Astrocyte (in vitro differentiated cells and primary cell): ENCODE data around the gene TGDS. TPM values are rescaled to one million over a fixed set of nuclear protein-coding genes. Genes with fewer than 3 reads are reported as not detected.

Experiments used
- DNase-seq: peaks from one replicate; pipeline ENCODE4 v3.0.0-alpha.2; 2010; ENCODE audit warnings: low read depth
- FAIRE-seq: peaks from 2 replicates; lab custom pipeline; 2011; peaks lifted over from hg19 to GRCh38; lab: Jason Lieb, UNC
- H2AFZ ChIP-seq: 2 replicates; pipeline ENCODE4 v1.6.0; 2012; ENCODE audit warnings: low read depth, low read length, inconsistent platforms
- H3K27ac ChIP-seq: 2 replicates; pipeline ENCODE4 v1.5.1; 2011; ENCODE audit warnings: low read depth, low read length, inconsistent platforms
- H3K27me3 ChIP-seq: 2 replicates; pipeline ENCODE4 v1.6.0; 2011; ENCODE audit warnings: low read length, inconsistent platforms; ENCODE audit not compliant: insufficient read depth
- H3K36me3 ChIP-seq: 2 replicates; pipeline ENCODE4 v1.5.1; 2011; ENCODE audit warnings: low read length, inconsistent platforms; ENCODE audit not compliant: insufficient read depth
- H3K4me1 ChIP-seq: 2 replicates; pipeline ENCODE4 v1.5.1; 2011; ENCODE audit warnings: low read length, inconsistent platforms; ENCODE audit not compliant: insufficient read depth
- H3K4me2 ChIP-seq: 2 replicates; pipeline ENCODE4 v1.6.0; 2012; ENCODE audit warnings: low read length, inconsistent platforms
- H3K4me3 ChIP-seq: 2 replicates; pipeline ENCODE4 v1.5.1; 2011; ENCODE audit warnings: low read depth, mild to moderate bottlenecking, low read length, inconsistent platforms; ENCODE audit not compliant: insufficient read depth
- H3K79me2 ChIP-seq: 2 replicates; pipeline ENCODE4 v1.6.0; 2012; ENCODE audit warnings: mild to moderate bottlenecking, low read length, inconsistent platforms; ENCODE audit not compliant: insufficient read depth
- H3K9ac ChIP-seq: 2 replicates; pipeline ENCODE4 v1.6.0; 2012; ENCODE audit warnings: mild to moderate bottlenecking, low read length, inconsistent platforms
- H3K9me3 ChIP-seq: 2 replicates; pipeline ENCODE4 v1.5.1; 2012; ENCODE audit warnings: low read depth, mild to moderate bottlenecking, low read length, inconsistent platforms; ENCODE audit not compliant: insufficient read depth
- H4K20me1 ChIP-seq: 2 replicates; pipeline ENCODE4 v1.6.0; 2012; ENCODE audit warnings: low read length, inconsistent platforms; ENCODE audit not compliant: insufficient read depth
- H3K27ac Mint-ChIP-seq: one replicate; pipeline ENCODE4 v1.8.0; 2021; ENCODE audit warnings: mild to moderate bottlenecking, mixed read lengths; ENCODE audit not compliant: unreplicated experiment
- H3K27me3 Mint-ChIP-seq: one replicate; pipeline ENCODE4 v1.8.0; 2021; ENCODE audit warnings: low read depth, mixed read lengths; ENCODE audit not compliant: unreplicated experiment
- H3K36me3 Mint-ChIP-seq: one replicate; pipeline ENCODE4 v1.8.0; 2021; ENCODE audit warnings: low read depth, mixed read lengths; ENCODE audit not compliant: unreplicated experiment
- H3K4me1 Mint-ChIP-seq: one replicate; pipeline ENCODE4 v1.8.0; 2021; ENCODE audit warnings: low read depth, mixed read lengths; ENCODE audit not compliant: unreplicated experiment
- H3K4me3 Mint-ChIP-seq: one replicate; pipeline ENCODE4 v1.8.0; 2021; ENCODE audit warnings: mild to moderate bottlenecking, moderate library complexity, mixed read lengths; ENCODE audit not compliant: unreplicated experiment
- H3K9me3 Mint-ChIP-seq: one replicate; pipeline ENCODE4 v1.8.0; 2021; ENCODE audit warnings: mild to moderate bottlenecking, mixed read lengths; ENCODE audit not compliant: unreplicated experiment
- EZH2 ChIP-seq: IDR thresholded peaks from 2 replicates; pipeline ENCODE4 v1.6.1; 2012; ENCODE audit warnings: mild to moderate bottlenecking, low read length, inconsistent platforms; ENCODE audit not compliant: insufficient read depth
- total RNA-seq: library from RNA; stranded (reverse); gene quantifications from 2 replicates; pipeline ENCODE4 v1.2.1, GENCODE V29; 2021
- TF ChIP-seq, protein P1 (sequence below): IDR thresholded peaks from 2 replicates; pipeline ENCODE4 v1.5.1; 2011; ENCODE audit warnings: low read depth, mild to moderate bottlenecking, inconsistent platforms, low read length, moderate library complexity; ENCODE audit not compliant: insufficient read depth

TGDS gene
- total RNA-seq, 1 donor from 2014 or later: 11.7 TPM

DNA sequence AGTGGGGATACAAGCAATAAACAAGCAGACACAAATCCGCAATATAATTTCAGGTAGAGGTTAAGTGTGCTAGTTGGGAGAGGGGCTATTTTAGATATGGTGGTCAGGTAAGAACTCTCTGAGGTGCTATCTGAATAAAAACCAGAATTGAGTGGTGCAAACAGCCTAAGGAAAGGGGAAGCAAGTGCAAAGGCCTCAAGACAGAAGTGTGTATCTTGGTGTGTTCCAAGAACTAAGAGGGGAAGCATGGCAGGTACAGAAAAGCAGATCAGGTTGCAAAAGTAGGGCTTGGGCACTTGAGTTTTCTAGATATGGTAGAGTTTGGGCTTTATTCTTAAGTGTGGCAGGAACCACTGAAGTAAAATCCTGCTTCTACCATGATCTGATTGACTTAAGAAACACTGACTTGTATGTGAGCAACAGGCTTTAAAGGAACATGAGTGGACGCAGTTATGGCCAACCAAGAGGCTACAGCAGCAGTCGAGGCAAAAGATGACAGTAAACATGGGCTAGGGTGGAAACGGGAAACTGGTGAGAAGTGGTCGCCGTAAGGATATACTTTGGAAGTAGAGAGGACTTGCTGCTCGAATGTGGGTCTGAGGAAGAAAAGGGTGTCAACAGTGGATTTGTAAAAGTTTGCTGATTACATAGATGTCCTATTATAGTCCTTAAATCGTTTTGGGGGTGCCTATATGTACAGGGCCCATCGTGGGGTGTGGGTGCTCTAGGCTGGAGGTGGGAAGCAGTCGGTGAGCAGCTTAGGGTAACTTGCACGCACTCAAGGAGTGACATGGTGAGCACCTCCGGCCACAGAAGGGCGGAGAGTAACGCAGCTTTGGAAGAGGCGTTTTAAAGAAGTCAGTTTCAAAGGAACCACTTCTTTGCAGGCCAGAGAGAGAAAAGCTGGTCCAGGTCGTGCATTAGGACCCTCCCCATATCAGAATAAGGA is 677 bp downstream of the TGDS start:
- Histone ChIP-seq H3K79me2 (peaks cover 39% of the 10 kb centered on the region), H3K9ac (peak overlapping the region; percentile 96), H3K9me3 (no peaks in the 10 kb centered on the region), H3K4me3 (peak overlapping the region; percentile 98), H4K20me1 (peaks cover 12% of the 10 kb centered on the region), H3K27me3 (no peaks in the 10 kb centered on the region), H3K36me3 (peaks cover 13% of the 10 kb centered on the region), H3K4me1 (peaks cover 7% of the 10 kb centered on the region), H3K4me2 (peak overlapping the region; percentile 87), H3K27ac (peak overlapping the region; percentile 79), H2AFZ (peak overlapping the region; percentile 91)
- Mint-ChIP-seq H3K27ac (peak overlapping the region; percentile 93), H3K36me3 (no peaks in the 10 kb centered on the region), H3K27me3 (no peaks in the 10 kb centered on the region), H3K9me3 (no peaks in the 10 kb centered on the region), H3K4me1 (peaks cover 14% of the 10 kb centered on the region), H3K4me3 (peak overlapping the region; percentile 96)
- no peak for DNase-seq
- TF ChIP-seq EZH2: no peak
- TF ChIP-seq, protein P1, sequence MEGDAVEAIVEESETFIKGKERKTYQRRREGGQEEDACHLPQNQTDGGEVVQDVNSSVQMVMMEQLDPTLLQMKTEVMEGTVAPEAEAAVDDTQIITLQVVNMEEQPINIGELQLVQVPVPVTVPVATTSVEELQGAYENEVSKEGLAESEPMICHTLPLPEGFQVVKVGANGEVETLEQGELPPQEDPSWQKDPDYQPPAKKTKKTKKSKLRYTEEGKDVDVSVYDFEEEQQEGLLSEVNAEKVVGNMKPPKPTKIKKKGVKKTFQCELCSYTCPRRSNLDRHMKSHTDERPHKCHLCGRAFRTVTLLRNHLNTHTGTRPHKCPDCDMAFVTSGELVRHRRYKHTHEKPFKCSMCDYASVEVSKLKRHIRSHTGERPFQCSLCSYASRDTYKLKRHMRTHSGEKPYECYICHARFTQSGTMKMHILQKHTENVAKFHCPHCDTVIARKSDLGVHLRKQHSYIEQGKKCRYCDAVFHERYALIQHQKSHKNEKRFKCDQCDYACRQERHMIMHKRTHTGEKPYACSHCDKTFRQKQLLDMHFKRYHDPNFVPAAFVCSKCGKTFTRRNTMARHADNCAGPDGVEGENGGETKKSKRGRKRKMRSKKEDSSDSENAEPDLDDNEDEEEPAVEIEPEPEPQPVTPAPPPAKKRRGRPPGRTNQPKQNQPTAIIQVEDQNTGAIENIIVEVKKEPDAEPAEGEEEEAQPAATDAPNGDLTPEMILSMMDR: no peak
- no peak for FAIRE-seq

DNA sequence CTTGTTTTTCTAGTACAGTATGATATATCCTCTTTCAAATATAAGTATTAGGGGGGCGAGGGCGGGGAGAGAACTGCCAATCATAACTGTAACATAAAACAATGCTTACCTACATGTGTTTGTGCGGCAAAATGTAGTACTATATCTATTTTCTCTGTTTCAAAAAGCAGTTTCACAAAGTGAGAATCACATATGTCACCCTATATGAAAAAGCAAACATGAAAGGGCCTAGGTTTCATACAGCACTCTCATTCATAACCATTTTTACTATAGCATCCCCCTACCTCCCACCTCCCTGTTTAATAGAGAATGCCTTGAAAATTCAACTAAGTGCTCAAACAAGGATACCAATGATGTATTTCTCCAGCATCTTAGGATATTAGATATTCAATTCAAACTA is 5.2 kb downstream of the TGDS start:
- no peaks in the 10 kb centered on the region for H3K27me3 ChIP-seq
- no peak overlapping the region for H3K4me3 ChIP-seq
- H3K4me2 ChIP-seq: no peak overlapping the region
- no peak overlapping the region for H2AFZ ChIP-seq
- Mint-ChIP-seq H3K4me1 (peaks cover 14% of the 10 kb centered on the region), H3K36me3 (peaks cover 6% of the 10 kb centered on the region), H3K4me3 (no peak overlapping the region), H3K9me3 (no peaks in the 10 kb centered on the region), H3K27me3 (no peaks in the 10 kb centered on the region), H3K27ac (no peak overlapping the region)
- no peak for DNase-seq
- peaks cover 12% of the 10 kb centered on the region for H4K20me1 ChIP-seq
- H3K36me3 ChIP-seq: peaks cover 14% of the 10 kb centered on the region
- H3K9ac ChIP-seq: no peak overlapping the region
- TF ChIP-seq, protein P1: no peak
- TF ChIP-seq EZH2: no peak
- no peaks in the 10 kb centered on the region for H3K9me3 ChIP-seq
- peaks cover 7% of the 10 kb centered on the region for H3K4me1 ChIP-seq
- H3K79me2 ChIP-seq: peaks cover 42% of the 10 kb centered on the region
- H3K27ac ChIP-seq: no peak overlapping the region
- no peak for FAIRE-seq

DNA sequence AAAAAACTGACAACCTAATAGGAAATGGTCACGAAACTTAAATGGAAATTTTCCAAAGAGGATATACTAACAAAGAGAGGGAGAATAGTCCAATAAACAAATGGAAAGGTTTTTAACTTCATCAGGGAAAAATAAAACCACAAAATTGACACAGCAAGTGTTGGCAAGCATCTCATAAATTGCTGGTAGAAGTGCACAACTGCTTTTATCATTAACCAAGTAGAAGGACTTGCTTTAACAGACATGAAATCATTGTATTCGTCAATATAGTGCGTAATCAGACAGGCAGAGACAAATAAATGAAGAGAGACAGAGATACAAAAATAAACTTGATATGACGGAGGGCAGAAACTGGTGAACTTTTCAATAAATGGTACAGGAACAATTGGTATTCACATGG is 7.4 kb downstream of the TGDS start:
- Histone ChIP-seq H3K4me2 (no peak overlapping the region), H3K79me2 (peaks cover 26% of the 10 kb centered on the region), H3K4me1 (no peaks in the 10 kb centered on the region), H3K9me3 (no peaks in the 10 kb centered on the region), H2AFZ (no peak overlapping the region), H3K27me3 (no peaks in the 10 kb centered on the region), H3K27ac (no peak overlapping the region), H4K20me1 (no peaks in the 10 kb centered on the region), H3K9ac (no peak overlapping the region), H3K4me3 (no peak overlapping the region), H3K36me3 (peaks cover 18% of the 10 kb centered on the region)
- Mint-ChIP-seq H3K4me1 (no peaks in the 10 kb centered on the region), H3K9me3 (peaks cover 2% of the 10 kb centered on the region), H3K27ac (no peak overlapping the region), H3K27me3 (no peaks in the 10 kb centered on the region), H3K4me3 (no peak overlapping the region), H3K36me3 (peaks cover 10% of the 10 kb centered on the region)
- FAIRE-seq (no peak), DNase-seq (no peak)
- no peak for TF ChIP-seq EZH2
- TF ChIP-seq, protein P1: no peak
